SK-N-SH treated with all-trans-retinoic acid at 6 μM for 48 hours (cell line): Measurements from ENCODE around the gene BMP10.
"Not testable (repeated sequence)": the region's sequence is repeated elsewhere in the genome, so short reads cannot be mapped to it uniquely, and the experiment has no call there.

Source experiments
- ATAC-seq: fragments of 200-7000 bp; cut with Tn5 transposase; 3 replicates; pipeline ENCODE4 v1.9.1; 2020; ENCODE audit warnings: mild to moderate bottlenecking, moderate library complexity
- ARNTL ChIP-seq: fragments of 450-650 bp; formaldehyde crosslinking; IDR thresholded peaks from 2 replicates; pipeline ENCODE4 v1.5.0; 2020; ENCODE audit warnings: low read depth, mild to moderate bottlenecking, moderate library complexity, borderline replicate concordance
- BACH2 ChIP-seq: fragments of 250-450 bp; sonication (Bioruptor Pico); IDR thresholded peaks from 2 replicates; pipeline ENCODE4 v1.9.0; 2021; ENCODE audit warnings: mild to moderate bottlenecking, borderline replicate concordance
- CREB5 ChIP-seq: fragments of 250-450 bp; sonication (Bioruptor Pico); IDR thresholded peaks from 2 replicates; pipeline ENCODE4 v1.5.1; 2020; ENCODE audit warnings: low read depth, mild to moderate bottlenecking, moderate library complexity
- CSDC2 ChIP-seq: fragments of 250-450 bp; sonication (Bioruptor Pico); IDR thresholded peaks from 2 replicates; pipeline ENCODE4 v1.5.0; 2020; ENCODE audit warnings: mild to moderate bottlenecking, moderate library complexity
- CSRNP3 ChIP-seq: fragments of 250-450 bp; sonication (Bioruptor Pico); IDR thresholded peaks from 2 replicates; pipeline ENCODE4 v1.5.1; 2021; ENCODE audit warnings: mild to moderate bottlenecking, moderate library complexity
- ESRRG ChIP-seq: fragments of 250-450 bp; sonication (Bioruptor Pico); IDR thresholded peaks from 2 replicates; pipeline ENCODE4 v1.6.1; 2021; ENCODE audit warnings: mild to moderate bottlenecking
- GLIS3 ChIP-seq: fragments of 250-450 bp; sonication (Bioruptor Pico); IDR thresholded peaks from 2 replicates; pipeline ENCODE4 v1.5.0; 2020; ENCODE audit warnings: mild to moderate bottlenecking, moderate library complexity
- OSR1 ChIP-seq: fragments of 250-450 bp; sonication (Bioruptor Pico); IDR thresholded peaks from 2 replicates; pipeline ENCODE4 v1.8.0; 2022; ENCODE audit warnings: moderate library complexity, mild to moderate bottlenecking, inconsistent platforms
- PATZ1 ChIP-seq: fragments of 250-450 bp; sonication (Bioruptor Pico); IDR thresholded peaks from 2 replicates; pipeline ENCODE4 v1.8.0; 2020; ENCODE audit warnings: mild to moderate bottlenecking, moderate library complexity, borderline replicate concordance
- POU6F1 ChIP-seq: fragments of 250-450 bp; sonication (Bioruptor Pico); IDR thresholded peaks from 2 replicates; pipeline ENCODE4 v1.8.0; 2021; ENCODE audit warnings: low read depth, mild to moderate bottlenecking, moderate library complexity, borderline replicate concordance
- PPARA ChIP-seq: fragments of 250-450 bp; sonication (Bioruptor Pico); IDR thresholded peaks from 2 replicates; pipeline ENCODE4 v1.5.0; 2020; ENCODE audit warnings: mild to moderate bottlenecking, borderline replicate concordance
- RARB ChIP-seq: fragments of 250-450 bp; sonication (Bioruptor Pico); IDR thresholded peaks from 2 replicates; pipeline ENCODE4 v1.8.0; 2021; ENCODE audit warnings: mild to moderate bottlenecking, moderate library complexity
- SNAI2 ChIP-seq: fragments of 250-450 bp; sonication (Bioruptor Pico); IDR thresholded peaks from 2 replicates; pipeline ENCODE4 v1.5.0; 2020; ENCODE audit warnings: mild to moderate bottlenecking, moderate library complexity
- TCF4 ChIP-seq: fragments of 250-450 bp; sonication (Bioruptor Pico); IDR thresholded peaks from 2 replicates; pipeline ENCODE4 v1.8.0; 2021; ENCODE audit warnings: mild to moderate bottlenecking, moderate library complexity, borderline replicate concordance
- TOX ChIP-seq: fragments of 250-450 bp; sonication (Bioruptor Pico); IDR thresholded peaks from 2 replicates; pipeline ENCODE4 v1.8.0; 2021; ENCODE audit warnings: mild to moderate bottlenecking, moderate library complexity, borderline replicate concordance
- ZC3H10 ChIP-seq: fragments of 250-450 bp; sonication (Bioruptor Pico); IDR thresholded peaks from 2 replicates; pipeline ENCODE4 v1.5.1; 2021; ENCODE audit warnings: mild to moderate bottlenecking, moderate library complexity
- ZFP3 ChIP-seq: fragments of 250-450 bp; sonication (Bioruptor Pico); IDR thresholded peaks from 2 replicates; pipeline ENCODE4 v1.5.0; 2020; ENCODE audit warnings: mild to moderate bottlenecking, moderate library complexity
- ZFP30 ChIP-seq: fragments of 450-650 bp; formaldehyde crosslinking; IDR thresholded peaks from 2 replicates; pipeline ENCODE4 v1.5.0; 2022; ENCODE audit warnings: mild to moderate bottlenecking, moderate library complexity
- ZNF565 ChIP-seq: fragments of 450-650 bp; formaldehyde crosslinking; conservative IDR thresholded peaks from 2 replicates; pipeline ENCODE4 v1.5.0; 2020; ENCODE audit warnings: low read depth, mild to moderate bottlenecking, moderate library complexity
- ZNF70 ChIP-seq: fragments of 450-650 bp; formaldehyde crosslinking; IDR thresholded peaks from 2 replicates; pipeline ENCODE4 v1.5.0; 2020; ENCODE audit warnings: mild to moderate bottlenecking, moderate library complexity

Gene BMP10

GRCh38 chr2:68900496-68901198, 29.4 kb upstream of the BMP10 start:
- TF ChIP-seq TCF4 (CRISPR knock-in tag) (no peak), OSR1 (CRISPR knock-in tag) (no peak), BACH2 (no peak), ZFP3 (no peak), PPARA (CRISPR knock-in tag) (no peak), PATZ1 (CRISPR knock-in tag) (no peak)
- ATAC-seq = no peak

GRCh38 chr2:68895981-68896380, 24.8 kb upstream of the BMP10 start:
- ATAC-seq = not testable (repeated sequence)

GRCh38 chr2:68889500-68889899, 18.3 kb upstream of the BMP10 start:
- no peak for TF ChIP-seq ARNTL (CRISPR knock-in tag)
- no peak for TF ChIP-seq SNAI2 (CRISPR knock-in tag)
- TF ChIP-seq BACH2 = no peak
- TF ChIP-seq CSRNP3 (CRISPR knock-in tag) = no peak
- no peak for TF ChIP-seq TOX (CRISPR knock-in tag)
- no peak for TF ChIP-seq ZFP30
- TF ChIP-seq TCF4 (CRISPR knock-in tag) = no peak
- no peak for TF ChIP-seq POU6F1 (CRISPR knock-in tag)
- no peak for TF ChIP-seq PPARA (CRISPR knock-in tag)
- no peak for TF ChIP-seq RARB (CRISPR knock-in tag)
- no peak for TF ChIP-seq CSDC2 (CRISPR knock-in tag)
- TF ChIP-seq CREB5 (CRISPR knock-in tag) = no peak
- TF ChIP-seq, all 23 proteins: peak for 0

GRCh38 chr2:68889021-68889420, 17.8 kb upstream of the BMP10 start:
- no peak for ATAC-seq
- TF ChIP-seq OSR1 (CRISPR knock-in tag) (no peak), ZFP3 (no peak), GLIS3 (no peak)

More at GRCh38 chr2:68889500-68889899, 18.3 kb upstream of the BMP10 start:
- ATAC-seq = no peak

GRCh38 chr2:68888038-68888704, 17.0 kb upstream of the BMP10 start:
- ATAC-seq = no peak
- TF ChIP-seq ZC3H10 (CRISPR knock-in tag) (no peak), GLIS3 (no peak), PPARA (CRISPR knock-in tag) (no peak), PATZ1 (CRISPR knock-in tag) (no peak), CSDC2 (CRISPR knock-in tag) (no peak), POU6F1 (CRISPR knock-in tag) (no peak), ZNF70 (CRISPR knock-in tag) (no peak), CREB5 (CRISPR knock-in tag) (no peak), ESRRG (CRISPR knock-in tag) (no peak), ARNTL (CRISPR knock-in tag) (no peak), ZNF565 (CRISPR knock-in tag) (no peak), SNAI2 (CRISPR knock-in tag) (no peak)
